LoVo (cell line): ENCODE measurements around the gene SEPTIN6.

Experiments used
- DNase-seq: peaks from one replicate; pipeline ENCODE4 v3.0.0-alpha.2; 2016; ENCODE audit warnings: low spot score

Gene SEPTIN6

DNA sequence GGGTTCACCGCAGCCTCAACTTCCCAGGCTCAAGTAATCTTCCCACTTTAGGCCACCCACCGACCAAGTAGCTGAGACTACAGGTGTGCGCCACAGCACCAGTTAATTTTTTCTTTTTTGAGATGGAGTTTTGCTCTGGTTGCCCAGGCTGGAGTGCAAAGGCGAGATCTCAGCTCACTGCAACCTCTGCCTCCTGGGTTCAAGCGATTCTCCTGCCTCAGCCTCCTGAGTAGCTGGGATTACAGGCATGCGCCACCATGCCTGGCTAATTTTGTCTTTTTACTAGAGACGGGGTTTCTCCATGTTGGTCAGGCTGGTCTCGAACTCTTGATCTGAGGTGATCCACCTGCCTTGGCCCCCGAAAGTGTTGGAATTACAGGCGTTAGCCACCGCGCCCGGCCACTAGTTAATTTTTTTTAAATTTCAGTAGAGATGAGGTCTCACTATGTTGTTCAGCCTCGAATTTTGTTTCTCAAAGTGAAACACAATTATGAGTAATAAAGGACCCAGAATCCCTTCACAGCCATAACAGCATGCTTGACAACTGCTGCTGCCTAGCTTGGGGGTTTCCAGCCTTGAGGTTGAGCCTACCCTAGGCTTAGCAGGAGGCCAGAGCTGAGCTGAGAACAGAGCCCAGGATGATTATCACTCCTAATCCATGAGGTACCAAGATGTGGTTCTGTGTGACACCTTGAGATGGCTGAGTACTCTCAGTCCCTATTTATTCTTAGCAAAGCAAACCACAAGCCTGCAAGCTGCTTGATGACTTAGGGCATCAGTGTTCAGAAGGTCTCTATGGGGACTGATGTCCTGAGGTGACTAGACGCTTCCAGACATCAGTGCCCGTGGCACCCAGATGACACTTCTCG is 45.2 kb downstream of the SEPTIN6 start:
- no peak for DNase-seq

DNA sequence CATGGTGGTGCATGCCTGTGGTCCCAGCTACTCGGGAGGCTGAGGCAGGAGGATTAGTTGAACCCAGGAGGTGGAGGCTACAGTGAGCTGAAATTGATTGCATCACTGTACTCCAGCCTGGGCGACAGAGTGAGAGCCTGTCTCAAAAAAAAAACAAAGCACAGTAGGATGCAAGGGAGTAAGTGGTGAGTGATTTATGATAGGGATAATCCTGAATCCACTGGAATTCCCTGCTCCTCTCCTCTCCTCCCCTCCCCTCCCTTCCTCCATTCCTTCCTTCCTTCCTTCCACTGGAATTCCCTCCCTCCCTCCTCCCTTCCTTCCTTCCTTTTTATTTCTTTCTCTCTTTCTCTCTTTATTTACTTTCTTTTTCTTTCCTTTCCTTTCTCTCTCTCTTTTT is 45.9 kb downstream of the SEPTIN6 start:
- no peak for DNase-seq

DNA sequence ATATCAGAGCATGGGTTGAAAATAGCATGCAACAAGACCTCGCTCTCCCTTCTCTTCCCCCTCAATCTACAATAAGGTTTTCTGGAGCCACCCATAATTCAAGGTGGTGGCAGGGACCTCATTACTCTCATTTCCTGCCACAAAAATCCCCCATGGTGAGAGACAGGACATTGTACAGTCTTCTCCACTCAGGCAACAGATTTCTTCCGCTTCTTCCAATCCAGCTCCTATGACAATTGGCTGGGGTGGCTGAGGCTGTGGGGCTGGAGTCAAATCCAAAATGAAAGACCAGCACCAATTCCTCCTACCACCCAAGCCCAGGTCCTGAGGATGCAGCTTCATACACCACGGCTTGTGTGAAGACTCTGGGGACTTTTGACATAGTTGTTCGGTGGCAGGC is 46.5 kb downstream of the SEPTIN6 start:
- no peak for DNase-seq

DNA sequence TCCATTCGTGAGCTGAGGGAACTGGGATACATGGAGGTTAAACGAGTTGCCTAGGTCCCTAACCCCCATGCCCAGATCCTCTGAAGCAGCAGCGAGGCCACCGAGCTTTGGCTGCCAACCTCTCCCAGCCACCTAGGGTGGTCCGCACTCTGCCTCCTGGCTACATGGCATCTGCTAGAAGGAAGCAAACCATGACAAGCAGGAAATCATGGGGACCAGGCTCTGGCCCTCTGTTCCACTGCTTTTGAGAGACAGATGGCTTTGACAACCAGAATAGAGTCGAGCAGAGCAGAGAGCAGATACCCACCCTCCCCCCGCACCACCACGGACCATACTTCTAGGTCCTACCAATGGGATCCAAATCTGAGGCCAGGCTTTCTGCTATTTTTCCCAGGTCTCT is 49.3 kb downstream of the SEPTIN6 start:
- DNase-seq, result no peak
